ENCODE measurements around the gene CFAP20DC.

The CFAP20DC gene

DNA sequence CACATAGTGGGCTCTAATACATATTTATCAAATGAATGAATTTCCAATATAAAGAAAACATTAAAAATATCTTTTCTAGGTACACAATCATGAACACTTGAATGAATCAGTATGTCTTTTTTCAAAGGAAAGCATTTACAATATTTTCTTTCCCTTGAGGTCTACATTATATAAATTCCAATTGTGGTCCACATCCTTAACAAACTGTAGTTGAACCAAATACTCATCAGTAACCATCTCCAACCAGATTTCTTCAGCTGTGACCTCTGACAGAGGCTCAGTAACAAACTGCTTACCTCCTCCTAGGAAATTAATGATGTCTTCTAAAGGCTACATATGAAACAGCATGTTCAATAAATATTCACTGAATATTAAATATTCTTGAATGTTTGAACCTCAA is 58.8 kb downstream of the CFAP20DC start:
- no peak for DNase-seq (ENCODE audit: low spot score)
- Histone ChIP-seq H2BK15ac (ENCODE audit: low read length) (no peak overlapping the region), H4K8ac (ENCODE audit: low read depth, low read length) (no peak overlapping the region), H3K18ac (ENCODE audit: low read length) (no peak overlapping the region), H3K4me2 (ENCODE audit: insufficient read depth, low read length, poor library complexity, severe bottlenecking) (no peak overlapping the region), H2BK5ac (ENCODE audit: low read length) (no peak overlapping the region), H4K91ac (ENCODE audit: low read depth, low read length, poor library complexity) (no peak overlapping the region), H3K4me1 (ENCODE audit: control insufficient read depth in 2 of 2, insufficient read depth in 1 of 2, low read depth in 1 of 2, low read length in 2 of 2) (peaks cover 0 to 2% of the 10 kb centered on the region in 2 donors), H3K14ac (ENCODE audit: low read length) (no peak overlapping the region), H2BK12ac (ENCODE audit: low read length) (no peak overlapping the region), H3K27ac (replicated peaks; ENCODE audit: low read length) (no peak overlapping the region), H3K27me3 (ENCODE audit: control insufficient read depth in 3 of 3, insufficient read depth in 3 of 3, low read depth in 1 of 3, low read length in 3 of 3) (no peaks in the 10 kb centered on the region), H3K4me3 (ENCODE audit: low read length in 2 of 2) (no peak overlapping the region), H3K23ac (ENCODE audit: low read depth, low read length, poor library complexity) (no peak overlapping the region), H3K79me1 (ENCODE audit: low read depth, low read length) (no peaks in the 10 kb centered on the region), H3K9me3 (replicated peaks in 1 of 2; ENCODE audit: control insufficient read depth in 2 of 2, insufficient read depth in 1 of 2, low read depth in 1 of 2, low read length in 2 of 2) (no peaks in the 10 kb centered on the region), H3K4ac (ENCODE audit: low read length) (no peak overlapping the region), H2AK5ac (ENCODE audit: low read depth, low read length) (no peak overlapping the region), H3K36me3 (replicated peaks in 1 of 2; ENCODE audit: control insufficient read depth in 2 of 2, insufficient read depth in 2 of 2, low read length in 2 of 2) (no peaks in the 10 kb centered on the region), H2BK120ac (ENCODE audit: low read depth, low read length) (no peak overlapping the region), H3K9ac (ENCODE audit: low read depth, low read length, poor library complexity) (no peak overlapping the region), H2AFZ (ENCODE audit: low read length) (no peak overlapping the region)

GRCh38 chr3:58989955-58990354 is 59.9 kb downstream of the CFAP20DC start:
- Histone ChIP-seq H2BK15ac (ENCODE audit: low read length) (no peak overlapping the region), H4K91ac (ENCODE audit: low read depth, low read length, poor library complexity) (no peak overlapping the region), H3K79me1 (ENCODE audit: low read depth, low read length) (no peaks in the 10 kb centered on the region), H4K8ac (ENCODE audit: low read depth, low read length) (no peak overlapping the region), H2BK120ac (ENCODE audit: low read depth, low read length) (no peak overlapping the region), H2AFZ (ENCODE audit: low read length) (no peak overlapping the region), H3K27ac (replicated peaks; ENCODE audit: low read length) (no peak overlapping the region), H2BK5ac (ENCODE audit: low read length) (no peak overlapping the region), H3K23ac (ENCODE audit: low read depth, low read length, poor library complexity) (no peak overlapping the region), H3K9ac (ENCODE audit: low read depth, low read length, poor library complexity) (no peak overlapping the region), H2AK5ac (ENCODE audit: low read depth, low read length) (no peak overlapping the region), H3K4me2 (ENCODE audit: insufficient read depth, low read length, poor library complexity, severe bottlenecking) (no peak overlapping the region), H3K9me3 (replicated peaks in 1 of 2; ENCODE audit: control insufficient read depth in 2 of 2, insufficient read depth in 1 of 2, low read depth in 1 of 2, low read length in 2 of 2) (no peaks in the 10 kb centered on the region), H3K4me3 (ENCODE audit: low read length in 2 of 2) (no peak overlapping the region), H3K4me1 (ENCODE audit: control insufficient read depth in 2 of 2, insufficient read depth in 1 of 2, low read depth in 1 of 2, low read length in 2 of 2) (peaks cover 0 to 2% of the 10 kb centered on the region in 2 donors), H3K18ac (ENCODE audit: low read length) (no peak overlapping the region), H2BK12ac (ENCODE audit: low read length) (no peak overlapping the region), H3K14ac (ENCODE audit: low read length) (no peak overlapping the region), H3K4ac (ENCODE audit: low read length) (no peak overlapping the region), H3K27me3 (ENCODE audit: control insufficient read depth in 3 of 3, insufficient read depth in 3 of 3, low read depth in 1 of 3, low read length in 3 of 3) (no peaks in the 10 kb centered on the region), H3K36me3 (replicated peaks in 1 of 2; ENCODE audit: control insufficient read depth in 2 of 2, insufficient read depth in 2 of 2, low read length in 2 of 2) (no peaks in the 10 kb centered on the region)
- DNase-seq (ENCODE audit: low spot score) = no peak

DNA sequence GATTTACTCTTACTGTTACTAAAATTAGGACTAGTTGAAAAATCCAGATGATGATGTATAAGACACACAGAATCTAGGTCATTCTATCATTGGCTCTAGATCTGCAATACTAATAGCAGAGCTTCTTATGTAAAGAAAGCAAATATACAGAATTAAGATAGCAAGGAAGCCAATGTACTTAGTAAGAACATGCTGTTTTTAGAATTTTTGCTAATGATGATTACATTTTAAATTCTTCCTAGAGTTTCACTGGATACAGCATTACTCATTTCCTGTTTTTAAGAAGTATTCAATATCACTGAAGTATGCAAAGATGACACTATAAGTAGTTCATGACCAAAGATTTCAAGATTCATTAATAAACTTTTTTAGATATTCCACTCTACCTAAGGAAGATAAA is 60.7 kb downstream of the CFAP20DC start:
- H2BK120ac ChIP-seq (ENCODE audit: low read depth, low read length) = no peak overlapping the region
- H3K23ac ChIP-seq (ENCODE audit: low read depth, low read length, poor library complexity) = no peak overlapping the region
- no peaks in the 10 kb centered on the region for H3K9me3 ChIP-seq (replicated peaks in 1 of 2; ENCODE audit: control insufficient read depth in 2 of 2, insufficient read depth in 1 of 2, low read depth in 1 of 2, low read length in 2 of 2)
- no peaks in the 10 kb centered on the region for H3K36me3 ChIP-seq (replicated peaks in 1 of 2; ENCODE audit: control insufficient read depth in 2 of 2, insufficient read depth in 2 of 2, low read length in 2 of 2)
- H4K8ac ChIP-seq (ENCODE audit: low read depth, low read length) = no peak overlapping the region
- no peak overlapping the region for H2AK5ac ChIP-seq (ENCODE audit: low read depth, low read length)
- H2BK15ac ChIP-seq (ENCODE audit: low read length) = no peak overlapping the region
- no peak overlapping the region for H3K4me2 ChIP-seq (ENCODE audit: insufficient read depth, low read length, poor library complexity, severe bottlenecking)
- no peak overlapping the region for H3K4me3 ChIP-seq (ENCODE audit: low read length in 2 of 2)
- no peak overlapping the region for H3K9ac ChIP-seq (ENCODE audit: low read depth, low read length, poor library complexity)
- no peak overlapping the region for H3K4ac ChIP-seq (ENCODE audit: low read length)
- H3K27ac ChIP-seq (replicated peaks; ENCODE audit: low read length) = no peak overlapping the region
- no peaks in the 10 kb centered on the region for H3K27me3 ChIP-seq (ENCODE audit: control insufficient read depth in 3 of 3, insufficient read depth in 3 of 3, low read depth in 1 of 3, low read length in 3 of 3)
- no peak overlapping the region for H2AFZ ChIP-seq (ENCODE audit: low read length)
- no peaks in the 10 kb centered on the region for H3K79me1 ChIP-seq (ENCODE audit: low read depth, low read length)
- DNase-seq (ENCODE audit: low spot score) = no peak
- H3K14ac ChIP-seq (ENCODE audit: low read length) = no peak overlapping the region
- H4K91ac ChIP-seq (ENCODE audit: low read depth, low read length, poor library complexity) = no peak overlapping the region
- H3K4me1 ChIP-seq (ENCODE audit: control insufficient read depth in 2 of 2, insufficient read depth in 1 of 2, low read depth in 1 of 2, low read length in 2 of 2) = peaks cover 0 to 2% of the 10 kb centered on the region in 2 donors
- H2BK12ac ChIP-seq (ENCODE audit: low read length) = no peak overlapping the region
- H2BK5ac ChIP-seq (ENCODE audit: low read length) = no peak overlapping the region
- H3K18ac ChIP-seq (ENCODE audit: low read length) = no peak overlapping the region

DNA sequence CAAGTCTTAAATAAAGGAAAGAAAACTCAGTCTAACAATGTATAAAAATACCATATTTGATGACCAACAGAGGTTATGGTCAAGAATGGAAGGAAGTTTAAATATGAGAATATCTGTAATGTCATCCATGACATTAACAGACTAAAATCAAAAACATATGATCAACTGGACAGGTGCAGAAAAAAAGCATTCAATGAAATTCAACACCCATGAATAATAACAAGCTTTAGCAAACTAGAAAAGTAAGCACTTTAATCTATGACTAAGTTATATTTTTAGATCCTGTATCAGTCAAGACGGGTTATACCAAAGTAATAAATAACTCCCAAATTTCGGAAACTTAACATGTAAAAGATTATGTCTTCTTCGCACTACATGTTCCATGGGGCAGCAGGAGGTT is 61.8 kb downstream of the CFAP20DC start:
- H3K4me2 ChIP-seq (ENCODE audit: insufficient read depth, low read length, poor library complexity, severe bottlenecking) = no peak overlapping the region
- H2BK5ac ChIP-seq (ENCODE audit: low read length) = no peak overlapping the region
- no peak overlapping the region for H3K27ac ChIP-seq (replicated peaks; ENCODE audit: low read length)
- no peaks in the 10 kb centered on the region for H3K36me3 ChIP-seq (replicated peaks in 1 of 2; ENCODE audit: control insufficient read depth in 2 of 2, insufficient read depth in 2 of 2, low read length in 2 of 2)
- WGBS, 2 donors (ENCODE audit: extremely low coverage in 2 of 2, insufficient read length in 2 of 2, insufficient replicate concordance in 1 of 2) = no CpG with 5 or more reads among the region's 3 CpGs
- no peak overlapping the region for H3K18ac ChIP-seq (ENCODE audit: low read length)
- H2BK15ac ChIP-seq (ENCODE audit: low read length) = no peak overlapping the region
- no peak for DNase-seq (ENCODE audit: low spot score)
- peaks cover 0 to 2% of the 10 kb centered on the region in 2 donors for H3K4me1 ChIP-seq (ENCODE audit: control insufficient read depth in 2 of 2, insufficient read depth in 1 of 2, low read depth in 1 of 2, low read length in 2 of 2)
- no peaks in the 10 kb centered on the region for H3K27me3 ChIP-seq (ENCODE audit: control insufficient read depth in 3 of 3, insufficient read depth in 3 of 3, low read depth in 1 of 3, low read length in 3 of 3)
- H3K14ac ChIP-seq (ENCODE audit: low read length) = no peak overlapping the region
- no peaks in the 10 kb centered on the region for H3K79me1 ChIP-seq (ENCODE audit: low read depth, low read length)
- H2AFZ ChIP-seq (ENCODE audit: low read length) = no peak overlapping the region
- H2BK12ac ChIP-seq (ENCODE audit: low read length) = no peak overlapping the region
- no peak overlapping the region for H4K8ac ChIP-seq (ENCODE audit: low read depth, low read length)
- H3K4me3 ChIP-seq (ENCODE audit: low read length in 2 of 2) = no peak overlapping the region
- no peak overlapping the region for H3K23ac ChIP-seq (ENCODE audit: low read depth, low read length, poor library complexity)
- no peak overlapping the region for H2BK120ac ChIP-seq (ENCODE audit: low read depth, low read length)
- H3K9ac ChIP-seq (ENCODE audit: low read depth, low read length, poor library complexity) = no peak overlapping the region
- no peak overlapping the region for H2AK5ac ChIP-seq (ENCODE audit: low read depth, low read length)
- no peaks in the 10 kb centered on the region for H3K9me3 ChIP-seq (replicated peaks in 1 of 2; ENCODE audit: control insufficient read depth in 2 of 2, insufficient read depth in 1 of 2, low read depth in 1 of 2, low read length in 2 of 2)
- H3K4ac ChIP-seq (ENCODE audit: low read length) = no peak overlapping the region
- no peak overlapping the region for H4K91ac ChIP-seq (ENCODE audit: low read depth, low read length, poor library complexity)

Data from neuronal stem cell (in vitro differentiated cells).